B cell (primary cell): ENCODE data around the gene PSTPIP1. TPM values are rescaled to one million over a fixed set of nuclear protein-coding genes. Genes with fewer than 3 reads are reported as not detected.

Source experiments
- ATAC-seq: fragments of 200-7000 bp; cut with Tn5 transposase; one replicate; pipeline ENCODE4 v1.10.0; 2021; ENCODE audit warnings: low read depth, mild to moderate bottlenecking, moderate number of reproducible peaks, moderate library complexity
- CTCF ChIA-PET: fragments of 350-600 bp; sonication (Branson Sonifier 250); formaldehyde crosslinking; loops from one replicate; lab custom pipeline; 2021; ENCODE audit warnings: antibody characterized with exemption, inconsistent platforms; lab: Charles Lee
- POLR2A ChIA-PET: fragments of 350-600 bp; sonication (Branson Sonifier 250); formaldehyde crosslinking; loops from one replicate; lab custom pipeline; 2021; ENCODE audit warnings: antibody characterized with exemption; lab: Charles Lee
- DNase-seq: peaks from one replicate; pipeline ENCODE4 v3.0.0; 2013
- H2AFZ ChIP-seq: 2 replicates; pipeline ENCODE4 v1.6.1; 2012; ENCODE audit warnings: mild to moderate bottlenecking, low read depth, low read length; ENCODE audit not compliant: insufficient read depth, poor library complexity, severe bottlenecking
- H3K27ac ChIP-seq, 2 donors: 1 replicate in 1 of 2; 2 replicates in 1 of 2; pipeline ENCODE4 v1.5.1; 2012 to 2013; ENCODE audit warnings: low read length in 2 of 2, mild to moderate bottlenecking in 2 of 2, moderate library complexity in 1 of 2
- H3K27me3 ChIP-seq, 4 experiments: fragments of 200-600 bp in 1 of 4; sonication (generic) in 1 of 4; replicated peaks in 1 of 4; 1 replicate in 2 of 4; 2 replicates in 2 of 4; pipeline versions ENCODE4 v1.6.1 to v1.7.0; 2013 to 2016; ENCODE audit warnings: low read length in 3 of 4, mild to moderate bottlenecking in 2 of 4, mixed read lengths in 1 of 4, moderate library complexity in 1 of 4; ENCODE audit not compliant: insufficient read depth in 4 of 4, control insufficient read depth in 3 of 4; ENCODE audit errors: control extremely low read depth in 1 of 4
- H3K36me3 ChIP-seq, 2 experiments: replicated peaks in 1 of 2; 1 replicate in 1 of 2; 2 replicates in 1 of 2; pipeline versions ENCODE4 v1.6.1 to v1.7.1; 2013; ENCODE audit warnings: low read length in 1 of 2; ENCODE audit not compliant: insufficient read depth in 2 of 2, control insufficient read depth in 1 of 2; ENCODE audit errors: control extremely low read depth in 1 of 2, extremely low read depth in 1 of 2
- H3K4me1 ChIP-seq, 2 donors: fragments of 200-600 bp in 1 of 2; sonication (generic) in 1 of 2; 1 replicate in 1 of 2; 2 replicates in 1 of 2; pipeline versions ENCODE4 v1.5.1 to v1.6.1; 2013 to 2017; ENCODE audit warnings: low read length in 2 of 2; ENCODE audit not compliant: control insufficient read depth in 2 of 2, insufficient read depth in 2 of 2
- H3K4me2 ChIP-seq: replicated peaks from 2 replicates; pipeline ENCODE3; 2012; ENCODE audit warnings: mild to moderate bottlenecking, low read depth, low read length; ENCODE audit not compliant: poor library complexity, severe bottlenecking
- H3K4me3 ChIP-seq, 5 experiments: fragments of 200-600 bp in 1 of 5; sonication (generic) in 1 of 5; 1 replicate in 3 of 5; 2 replicates in 2 of 5; pipeline versions ENCODE4 v1.5.1 to v1.7.0; 2011 to 2016; ENCODE audit warnings: low read length in 4 of 5, mild to moderate bottlenecking in 4 of 5, low read depth in 2 of 5, control low read depth in 1 of 5, moderate library complexity in 1 of 5; ENCODE audit not compliant: insufficient read depth in 1 of 5; ENCODE audit errors: control extremely low read depth in 1 of 5, extremely low read depth in 1 of 5
- H3K79me2 ChIP-seq: fragments of 200-600 bp; sonication (generic); one replicate; pipeline ENCODE4 v1.6.0; 2016; ENCODE audit warnings: low read length; ENCODE audit not compliant: control insufficient read depth, insufficient read depth
- H3K9ac ChIP-seq: fragments of 200-600 bp; sonication (generic); 2 replicates; pipeline ENCODE4 v1.6.1; 2017; ENCODE audit warnings: mild to moderate bottlenecking, low read length, moderate library complexity
- H3K9me3 ChIP-seq, 3 donors: one replicate each; pipeline versions ENCODE4 v1.6.1 to v1.7.1; 2013; ENCODE audit warnings: low read length in 2 of 3; ENCODE audit not compliant: control insufficient read depth in 2 of 3, insufficient read depth in 1 of 3; ENCODE audit errors: control extremely low read depth in 1 of 3
- H4K20me1 ChIP-seq: 2 replicates; pipeline ENCODE4 v1.6.0; 2012; ENCODE audit warnings: mild to moderate bottlenecking, low read length; ENCODE audit not compliant: insufficient read depth, control insufficient read depth, poor library complexity, severe bottlenecking
- H3K27ac Mint-ChIP-seq: one replicate; pipeline ENCODE4 v1.8.0; 2021; ENCODE audit warnings: mixed read lengths
- H3K27me3 Mint-ChIP-seq: one replicate; pipeline ENCODE4 v1.8.0; 2021; ENCODE audit warnings: mixed read lengths
- H3K4me1 Mint-ChIP-seq: one replicate; pipeline ENCODE4 v1.8.0; 2021; ENCODE audit warnings: mixed read lengths
- H3K4me3 Mint-ChIP-seq: one replicate; pipeline ENCODE4 v1.8.0; 2021; ENCODE audit warnings: mixed read lengths
- H3K9me3 Mint-ChIP-seq: one replicate; pipeline ENCODE4 v1.8.0; 2022; ENCODE audit warnings: mixed read lengths; ENCODE audit not compliant: insufficient read depth
- EZH2 ChIP-seq: IDR thresholded peaks from 2 replicates; pipeline ENCODE4 v1.6.1; 2012; ENCODE audit warnings: borderline replicate concordance, low read depth, mild to moderate bottlenecking, moderate library complexity, low read length; ENCODE audit not compliant: insufficient read depth, poor library complexity, severe bottlenecking
- WGBS: methylation state at CpG from one replicate; pipeline ENCODE4 v1.1.5; 2013; ENCODE audit warnings: missing lambda C conversion rate; ENCODE audit not compliant: insufficient coverage; 5-methylcytosine and 5-hydroxymethylcytosine counted together
- intact Hi-C: fragments of 100-400 bp; cut with micrococcal nuclease; formaldehyde crosslinking; loops from one replicate; pipeline ENCODE4 v1.10.0; 2022
- polyA plus RNA-seq: library from polyadenylated mRNA; depleted of rRNA; stranded (reverse); fragments of >200 nt; gene quantifications from 2 replicates; pipeline ENCODE4 v1.2.3, GENCODE V29; 2012
- total RNA-seq, 2 donors: library from RNA; stranded (reverse); fragments of 120-200 nt in 1 of 2; gene quantifications; 1 replicate in 1 of 2; 2 replicates in 1 of 2; pipeline versions ENCODE4 v1.2.3 to v1.2.4, GENCODE V29; 2013 to 2022
- TF ChIP-seq, protein P1 (sequence below): fragments of 200-600 bp; IDR thresholded peaks from one replicate; pipeline ENCODE4 v1.8.0; 2022; ENCODE audit warnings: antibody characterized with exemption, mild to moderate bottlenecking

PSTPIP1 gene
- total and polyA plus RNA-seq, 2 donors (not counting 1 experiment from before 2014, with no cell fraction given), result 69.0 to 79.3 TPM

DNA sequence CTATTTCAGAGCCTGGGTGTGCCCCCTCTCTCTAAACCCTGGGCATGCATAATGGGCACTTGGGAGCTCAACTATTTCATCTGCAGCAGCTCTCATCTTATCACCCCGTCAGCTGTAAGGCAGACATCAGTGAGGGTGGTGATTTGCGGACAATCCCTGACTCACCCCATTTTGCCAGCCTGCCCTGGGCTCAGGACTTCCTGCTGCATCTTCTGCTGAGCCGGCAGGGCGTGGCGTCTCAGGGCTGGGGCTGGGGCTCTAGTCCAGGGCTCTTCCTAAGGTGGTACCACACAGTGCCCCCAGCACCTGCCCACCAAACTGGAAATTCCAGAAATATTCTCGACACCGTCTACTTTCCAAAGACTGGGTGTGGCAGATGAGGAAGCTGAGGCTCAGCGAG, 925 bp upstream of the PSTPIP1 start:
- ATAC-seq, result no peak
- no peaks in the 10 kb centered on the region for H3K27me3 Mint-ChIP-seq
- ChIA-PET POLR2A (interaction anchor here (1.1 to 1.7 kb wide), 3 partner anchors 31 to 63 kb away, joined by 3 to 5 read pairs (median 3); no protein-coding TSS in a partner anchor), CTCF (interaction anchor here (0.8 to 2.3 kb wide), 4 partner anchors 19 to 59 kb away, joined by 4 to 12 read pairs (median 7); no protein-coding TSS in a partner anchor)
- H3K9me3 Mint-ChIP-seq, result no peaks in the 10 kb centered on the region
- peak overlapping the region; percentile 99 for H3K4me3 Mint-ChIP-seq
- DNase-seq, result no peak
- Histone ChIP-seq H3K9me3 (no peaks in the 10 kb centered on the region), H3K27me3 (no peaks in the 10 kb centered on the region), H3K36me3 (peaks cover 7 to 9% of the 10 kb centered on the region in 2 experiments), H3K79me2 (peaks cover 48% of the 10 kb centered on the region), H3K9ac (no peak overlapping the region), H3K27ac (peak overlapping the region in 1 of 2 donors; percentile 79), H3K4me2 (peak overlapping the region; percentile 96), H4K20me1 (peaks cover 18% of the 10 kb centered on the region), H2AFZ (peak overlapping the region; percentile 100), H3K4me1 (peaks cover 39 to 55% of the 10 kb centered on the region in 2 donors), H3K4me3 (no peak overlapping the region)
- TF ChIP-seq EZH2, result no peak
- TF ChIP-seq, protein P1, sequence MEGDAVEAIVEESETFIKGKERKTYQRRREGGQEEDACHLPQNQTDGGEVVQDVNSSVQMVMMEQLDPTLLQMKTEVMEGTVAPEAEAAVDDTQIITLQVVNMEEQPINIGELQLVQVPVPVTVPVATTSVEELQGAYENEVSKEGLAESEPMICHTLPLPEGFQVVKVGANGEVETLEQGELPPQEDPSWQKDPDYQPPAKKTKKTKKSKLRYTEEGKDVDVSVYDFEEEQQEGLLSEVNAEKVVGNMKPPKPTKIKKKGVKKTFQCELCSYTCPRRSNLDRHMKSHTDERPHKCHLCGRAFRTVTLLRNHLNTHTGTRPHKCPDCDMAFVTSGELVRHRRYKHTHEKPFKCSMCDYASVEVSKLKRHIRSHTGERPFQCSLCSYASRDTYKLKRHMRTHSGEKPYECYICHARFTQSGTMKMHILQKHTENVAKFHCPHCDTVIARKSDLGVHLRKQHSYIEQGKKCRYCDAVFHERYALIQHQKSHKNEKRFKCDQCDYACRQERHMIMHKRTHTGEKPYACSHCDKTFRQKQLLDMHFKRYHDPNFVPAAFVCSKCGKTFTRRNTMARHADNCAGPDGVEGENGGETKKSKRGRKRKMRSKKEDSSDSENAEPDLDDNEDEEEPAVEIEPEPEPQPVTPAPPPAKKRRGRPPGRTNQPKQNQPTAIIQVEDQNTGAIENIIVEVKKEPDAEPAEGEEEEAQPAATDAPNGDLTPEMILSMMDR, result no peak
- H3K4me1 Mint-ChIP-seq, result peaks cover 58% of the 10 kb centered on the region
- H3K27ac Mint-ChIP-seq, result peak overlapping the region; percentile 100
- WGBS, result 79% methylated on average over 2 of the region's 8 CpGs
- intact Hi-C loops, result loop anchor here (2.0 to 10.0 kb wide), 2 partner anchors 31 to 89 kb away; partner anchors contain the start of gene SCAPER

DNA sequence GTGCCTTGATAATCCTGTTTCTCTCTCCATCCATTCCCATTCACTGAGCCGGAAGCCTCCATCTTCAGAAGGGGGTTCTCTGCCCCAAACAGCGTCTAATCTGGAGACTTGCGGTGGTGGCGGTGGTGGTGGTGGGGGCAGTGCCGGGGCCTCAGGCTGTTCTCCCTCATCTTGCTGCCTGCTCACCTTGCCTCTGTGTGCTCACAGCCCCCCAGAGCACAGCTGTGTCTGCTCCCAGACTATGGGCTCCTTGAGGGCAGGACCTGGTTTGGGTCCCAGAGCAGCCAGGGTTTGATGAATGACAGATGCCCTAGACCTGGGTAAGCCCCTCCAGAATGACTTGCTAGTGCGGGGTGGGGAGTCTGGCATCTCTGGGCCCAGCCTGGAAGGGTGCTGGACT, 430 bp upstream of the PSTPIP1 start:
- Mint-ChIP-seq H3K4me3 (peak overlapping the region; percentile 99), H3K4me1 (peaks cover 55% of the 10 kb centered on the region), H3K27ac (peak overlapping the region; percentile 100), H3K9me3 (no peaks in the 10 kb centered on the region), H3K27me3 (no peaks in the 10 kb centered on the region)
- intact Hi-C loops, result loop anchor here (2.0 to 10.0 kb wide), 2 partner anchors 30 to 90 kb away; partner anchors contain the start of gene SCAPER
- peaks cover 53% of the 10 kb centered on the region for H3K79me2 ChIP-seq
- H3K27me3 ChIP-seq, result no peaks in the 10 kb centered on the region
- peak overlapping the region; percentile 100 for H2AFZ ChIP-seq
- peak overlapping the region; percentile 79 to 81 for H3K27ac ChIP-seq
- ChIA-PET POLR2A (interaction anchor here (0.5 to 1.7 kb wide), 8 partner anchors 11 to 1076 kb away, joined by 3 to 5 read pairs (median 3); no protein-coding TSS in a partner anchor), CTCF (interaction anchor here (0.9 to 2.3 kb wide), 8 partner anchors 17 to 60 kb away, joined by 3 to 12 read pairs (median 4); no protein-coding TSS in a partner anchor)
- DNase-seq (no peak), ATAC-seq (no peak)
- H3K36me3 ChIP-seq, result peaks cover 7 to 11% of the 10 kb centered on the region in 2 experiments
- peak overlapping the region; percentile 96 for H3K4me2 ChIP-seq
- H3K4me3 ChIP-seq, result peak overlapping the region in 4 of 5 experiments; percentile 74 to 86 (median 82)
- H3K9ac ChIP-seq, result peak overlapping the region; percentile 91
- peaks cover 22% of the 10 kb centered on the region for H4K20me1 ChIP-seq
- no peaks in the 10 kb centered on the region for H3K9me3 ChIP-seq
- TF ChIP-seq, protein P1, result no peak
- 89% methylated on average over 4 of the region's 6 CpGs for WGBS
- H3K4me1 ChIP-seq, result peaks cover 38 to 52% of the 10 kb centered on the region in 2 donors
